Gastroesophageal sphincter (tissue), 4 donors: ENCODE measurements around the gene SLC32A1. TPM values are rescaled to one million over a fixed set of nuclear protein-coding genes. Genes with fewer than 3 reads are reported as not detected.

Experiments
- ATAC-seq: fragments of 150-250 bp; one replicate; pipeline ENCODE4 v1.9.1; 2016; ENCODE audit warnings: mild to moderate bottlenecking, moderate library complexity
- H3K27ac ChIP-seq, 4 donors: fragments of 200-600 bp; sonication (generic) in 3 of 4; 1 replicate in 3 of 4; 2 replicates in 1 of 4; pipeline ENCODE4 v1.5.1; 2016 to 2019
- H3K27me3 ChIP-seq: fragments of 200-600 bp; sonication (generic); one replicate; pipeline ENCODE4 v1.5.1; 2019
- H3K36me3 ChIP-seq, 2 donors: fragments of 200-600 bp; sonication (generic); one replicate each; pipeline ENCODE4 v1.5.1; 2019; ENCODE audit warnings: control low read depth in 1 of 2
- H3K4me1 ChIP-seq, 3 donors: fragments of 200-600 bp; sonication (generic); 1 replicate in 2 of 3; 2 replicates in 1 of 3; pipeline ENCODE4 v1.5.1; 2016 to 2019; ENCODE audit warnings: control low read depth in 2 of 3
- H3K4me3 ChIP-seq, 2 donors: fragments of 200-600 bp; sonication (generic); one replicate each; pipeline ENCODE4 v1.5.1; 2019; ENCODE audit warnings: mild to moderate bottlenecking in 1 of 2, moderate library complexity in 1 of 2
- H3K9me3 ChIP-seq, 3 donors: fragments of 200-600 bp; sonication (generic); one replicate each; pipeline ENCODE4 v1.5.1; 2017 to 2019; ENCODE audit warnings: control low read depth in 2 of 3
- CTCF ChIP-seq, 4 experiments: fragments of 200-600 bp in 2 of 4; fragments of 450-650 bp in 2 of 4; sonication (generic) in 1 of 4; IDR thresholded peaks; one replicate each; pipeline ENCODE4 v1.5.1; 2017 to 2019; ENCODE audit warnings: antibody characterized with exemption in 4 of 4, mild to moderate bottlenecking in 2 of 4, moderate library complexity in 2 of 4
- EP300 ChIP-seq: sonication (generic); formaldehyde crosslinking; IDR thresholded peaks from one replicate; pipeline ENCODE4 v1.6.1; 2017; ENCODE audit warnings: antibody characterized with exemption, mild to moderate bottlenecking
- POLR2A ChIP-seq, 2 donors: fragments of 450-650 bp; IDR thresholded peaks; one replicate each; pipeline ENCODE4 v1.6.1; 2017; ENCODE audit warnings: antibody characterized with exemption in 2 of 2, mild to moderate bottlenecking in 2 of 2, moderate library complexity in 1 of 2
- POLR2AphosphoS5 ChIP-seq: sonication (generic); formaldehyde crosslinking; IDR thresholded peaks from one replicate; pipeline ENCODE4 v1.6.1; 2017; ENCODE audit warnings: antibody characterized with exemption
- WGBS, 2 donors: methylation state at CpG; one replicate each; pipeline ENCODE4 v1.1.5; 2018; ENCODE audit warnings: low coverage in 1 of 2; 5-methylcytosine and 5-hydroxymethylcytosine counted together
- total RNA-seq, 4 donors: library from RNA; depleted of rRNA; stranded (reverse); fragments of >200 nt; gene quantifications; one replicate each; pipeline ENCODE4 v1.1.0, GENCODE V29; 2016

The SLC32A1 gene
- total RNA-seq, 4 donors from 2014 or later: not detected

- Histone ChIP-seq H3K27ac (no peak overlapping the region), H3K4me1 (no peaks in the 10 kb centered on the region), H3K36me3 (no peaks in the 10 kb centered on the region), H3K4me3 (no peak overlapping the region), H3K27me3 (peaks cover 68% of the 10 kb centered on the region), H3K9me3 (no peaks in the 10 kb centered on the region)
- WGBS, 2 donors: 13 to 21% methylated on average over 1 of the region's 7 CpGs
- TF ChIP-seq POLR2A (IDR thresholded peaks at IDR 0.05): no peak
- TF ChIP-seq POLR2AphosphoS5: no peak
- TF ChIP-seq EP300: no peak
- TF ChIP-seq CTCF (IDR thresholded peaks at IDR 0.05): no peak
- no peak for ATAC-seq
Observed at GRCh38 chr20:38706509-38706908, 17.8 kb upstream of the SLC32A1 start.

- Histone ChIP-seq H3K27me3 (peaks cover 82% of the 10 kb centered on the region), H3K36me3 (no peaks in the 10 kb centered on the region), H3K9me3 (no peaks in the 10 kb centered on the region), H3K27ac (no peak overlapping the region), H3K4me3 (no peak overlapping the region), H3K4me1 (no peaks in the 10 kb centered on the region)
- no peak for TF ChIP-seq POLR2AphosphoS5
- TF ChIP-seq EP300: no peak
- no peak for TF ChIP-seq CTCF (IDR thresholded peaks at IDR 0.05)
- no peak for TF ChIP-seq POLR2A (IDR thresholded peaks at IDR 0.05)
- ATAC-seq: no peak
- WGBS, 2 donors: 7 to 78% methylated on average over 1 to 3 of the region's 6 CpGs
Observed at GRCh38 chr20:38714308-38714707, 10.0 kb upstream of the SLC32A1 start.

DNA sequence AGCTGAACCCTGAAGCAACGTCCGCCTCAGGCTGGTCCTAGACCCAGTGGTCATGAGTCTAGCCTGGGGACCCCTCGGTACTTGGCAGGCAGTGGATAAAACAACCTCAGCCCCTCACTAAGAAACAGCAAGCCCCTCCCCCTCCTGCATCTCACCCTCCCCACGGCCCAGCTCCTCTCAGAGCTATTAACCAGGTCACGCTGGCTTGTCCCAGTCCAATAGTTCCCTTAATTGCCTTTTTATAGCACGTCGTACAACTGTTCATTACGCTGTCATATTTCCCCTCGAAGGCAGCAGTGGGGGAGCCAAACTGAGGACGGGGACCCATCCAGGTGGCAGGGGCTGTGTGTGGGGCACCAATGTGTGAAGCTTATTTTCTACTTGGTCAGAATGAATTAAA, 8.6 kb upstream of the SLC32A1 start:
- H3K9me3 ChIP-seq: no peaks in the 10 kb centered on the region
- 41 to 58% methylated on average over 5 of the region's 10 CpGs for WGBS, 2 donors
- ATAC-seq: no peak
- H3K4me3 ChIP-seq: no peak overlapping the region
- no peaks in the 10 kb centered on the region for H3K4me1 ChIP-seq
- H3K27me3 ChIP-seq: peaks cover 93% of the 10 kb centered on the region
- H3K36me3 ChIP-seq: no peaks in the 10 kb centered on the region
- H3K27ac ChIP-seq: no peak overlapping the region
- TF ChIP-seq CTCF (IDR thresholded peaks at IDR 0.05) (no peak), EP300 (no peak), POLR2A (IDR thresholded peaks at IDR 0.05) (no peak), POLR2AphosphoS5 (no peak)

- Histone ChIP-seq H3K36me3 (no peaks in the 10 kb centered on the region), H3K4me3 (no peak overlapping the region), H3K9me3 (peaks cover 0 to 4% (median 0%) of the 10 kb centered on the region in 3 donors), H3K27me3 (peaks cover 100% of the 10 kb centered on the region), H3K27ac (no peak overlapping the region), H3K4me1 (peaks cover 0 to 40% (median 4%) of the 10 kb centered on the region in 3 donors)
- no peak for TF ChIP-seq POLR2A (IDR thresholded peaks at IDR 0.05)
- TF ChIP-seq CTCF (IDR thresholded peaks at IDR 0.05): no peak
- TF ChIP-seq POLR2AphosphoS5: no peak
- no peak for TF ChIP-seq EP300
- no peak for ATAC-seq
- 0% methylated on average over 1 of the region's 7 CpGs; no CpG with 5 or more reads in 1 of the 2 donors for WGBS, 2 donors
Observed at GRCh38 chr20:38722683-38723016, 1.6 kb upstream of the SLC32A1 start.

GRCh38 chr20:38723017-38723847, 1.1 kb upstream of the SLC32A1 start:
- no peak for ATAC-seq
- peaks cover 0 to 45% (median 4%) of the 10 kb centered on the region in 3 donors for H3K4me1 ChIP-seq
- H3K36me3 ChIP-seq: no peaks in the 10 kb centered on the region
- TF ChIP-seq POLR2AphosphoS5: no peak
- no peak for TF ChIP-seq EP300
- H3K4me3 ChIP-seq: no peak overlapping the region
- WGBS, 2 donors: 0% methylated on average over 14 of the region's 56 CpGs
- no peak overlapping the region for H3K27ac ChIP-seq
- peaks cover 100% of the 10 kb centered on the region for H3K27me3 ChIP-seq
- peaks cover 0 to 4% (median 0%) of the 10 kb centered on the region in 3 donors for H3K9me3 ChIP-seq
